AG20443 (cell line): ENCODE data around the gene DNAJC7.

ENCODE experiments used
- DNase-seq: peaks from one replicate; pipeline ENCODE4 v3.0.0; 2012; ENCODE audit warnings: low spot score, mixed read lengths

The DNAJC7 gene, protein sequence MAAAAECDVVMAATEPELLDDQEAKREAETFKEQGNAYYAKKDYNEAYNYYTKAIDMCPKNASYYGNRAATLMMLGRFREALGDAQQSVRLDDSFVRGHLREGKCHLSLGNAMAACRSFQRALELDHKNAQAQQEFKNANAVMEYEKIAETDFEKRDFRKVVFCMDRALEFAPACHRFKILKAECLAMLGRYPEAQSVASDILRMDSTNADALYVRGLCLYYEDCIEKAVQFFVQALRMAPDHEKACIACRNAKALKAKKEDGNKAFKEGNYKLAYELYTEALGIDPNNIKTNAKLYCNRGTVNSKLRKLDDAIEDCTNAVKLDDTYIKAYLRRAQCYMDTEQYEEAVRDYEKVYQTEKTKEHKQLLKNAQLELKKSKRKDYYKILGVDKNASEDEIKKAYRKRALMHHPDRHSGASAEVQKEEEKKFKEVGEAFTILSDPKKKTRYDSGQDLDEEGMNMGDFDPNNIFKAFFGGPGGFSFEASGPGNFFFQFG

DNA sequence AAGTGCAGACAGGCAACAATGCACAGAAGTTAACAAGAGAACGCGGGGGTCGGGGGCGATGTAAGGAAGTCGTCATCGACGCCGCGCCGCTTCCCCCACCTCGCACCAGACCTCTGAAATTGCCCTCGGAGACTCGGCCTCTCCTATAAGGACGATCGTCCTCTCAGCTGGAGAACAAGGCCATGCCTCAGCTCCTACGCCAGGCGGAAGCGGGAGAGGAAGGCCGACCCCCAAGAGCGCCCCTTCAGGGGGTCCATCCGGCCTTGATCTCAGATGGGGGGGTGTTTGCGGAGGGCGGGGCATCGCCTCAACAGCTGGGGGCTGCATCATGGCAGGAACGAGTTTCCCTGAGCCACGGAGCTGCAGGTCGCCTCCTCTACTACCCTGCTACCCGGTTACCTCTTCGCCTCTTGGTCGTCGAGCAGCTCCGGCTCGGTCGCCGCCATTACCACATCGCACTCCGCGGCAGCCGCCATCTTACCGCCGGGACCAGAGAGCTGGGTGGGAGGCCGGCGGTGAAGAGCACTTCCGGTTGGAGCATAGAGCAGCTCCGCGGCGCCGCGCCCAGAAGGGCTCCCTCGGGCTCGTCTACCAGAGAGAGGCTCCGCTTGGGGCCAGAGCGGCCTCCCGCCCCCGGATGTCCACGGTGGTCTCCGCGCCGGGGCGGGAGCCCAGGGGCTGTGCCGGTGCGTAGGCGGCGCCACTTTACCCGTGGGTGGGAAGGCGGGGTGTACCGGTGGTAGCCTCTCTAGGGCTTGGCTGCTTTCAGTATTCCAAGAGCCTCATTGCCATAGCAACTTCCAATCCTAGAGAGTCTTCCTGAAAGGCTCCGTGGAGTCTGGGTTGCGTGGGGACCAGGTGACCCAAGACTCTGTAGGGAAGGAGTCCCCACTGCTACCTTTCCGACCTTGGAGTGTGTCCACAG lies at the start of gene DNAJC7:
DNAJC7 (minus strand) TSS at position 499 of the 925 bp plus-strand sequence; CDS start at position 476, 23 bp downstream.
- peak; percentile 96 for DNase-seq

DNA sequence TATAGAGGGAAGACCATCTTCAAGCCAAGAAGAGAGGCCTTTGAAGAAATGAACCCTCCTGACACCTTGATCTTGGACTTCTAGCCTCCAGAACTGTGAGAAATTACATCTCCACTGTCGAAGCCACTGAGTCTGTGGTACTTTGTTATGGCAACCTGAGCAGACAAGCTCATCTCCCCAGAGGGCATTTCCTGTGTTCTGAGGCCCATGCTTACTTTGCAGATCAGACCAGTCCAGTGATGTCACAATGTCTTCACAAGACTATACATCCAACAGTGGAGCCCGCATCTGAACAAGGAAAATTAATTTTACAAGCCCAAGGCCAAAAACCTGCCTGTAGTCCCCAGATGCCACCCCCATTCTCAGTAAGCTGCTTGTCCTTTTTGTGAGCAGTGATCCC lies 48.0 kb upstream of the DNAJC7 start:
- DNase-seq: no peak

DNA sequence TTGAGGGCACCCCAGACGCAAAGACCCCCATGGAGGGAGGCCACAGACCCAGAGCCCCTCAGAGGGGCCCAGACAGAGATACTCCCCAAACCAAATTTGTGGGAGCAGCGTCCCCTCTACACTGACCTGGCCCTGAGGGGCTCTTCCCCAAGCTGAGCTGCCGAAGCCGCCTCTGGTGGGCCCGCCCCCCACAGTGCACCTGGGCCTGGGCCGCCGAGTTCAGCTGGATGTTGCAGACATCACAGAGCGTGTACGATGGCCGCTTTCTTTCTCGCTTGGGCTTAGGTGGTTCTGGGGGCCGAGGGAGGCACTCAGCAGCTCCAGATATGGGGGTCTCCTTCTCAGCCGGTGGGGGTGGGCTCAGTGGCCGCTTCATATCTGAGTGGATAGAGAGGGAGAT lies 45.4 kb upstream of the DNAJC7 start:
- DNase-seq: no peak

DNA sequence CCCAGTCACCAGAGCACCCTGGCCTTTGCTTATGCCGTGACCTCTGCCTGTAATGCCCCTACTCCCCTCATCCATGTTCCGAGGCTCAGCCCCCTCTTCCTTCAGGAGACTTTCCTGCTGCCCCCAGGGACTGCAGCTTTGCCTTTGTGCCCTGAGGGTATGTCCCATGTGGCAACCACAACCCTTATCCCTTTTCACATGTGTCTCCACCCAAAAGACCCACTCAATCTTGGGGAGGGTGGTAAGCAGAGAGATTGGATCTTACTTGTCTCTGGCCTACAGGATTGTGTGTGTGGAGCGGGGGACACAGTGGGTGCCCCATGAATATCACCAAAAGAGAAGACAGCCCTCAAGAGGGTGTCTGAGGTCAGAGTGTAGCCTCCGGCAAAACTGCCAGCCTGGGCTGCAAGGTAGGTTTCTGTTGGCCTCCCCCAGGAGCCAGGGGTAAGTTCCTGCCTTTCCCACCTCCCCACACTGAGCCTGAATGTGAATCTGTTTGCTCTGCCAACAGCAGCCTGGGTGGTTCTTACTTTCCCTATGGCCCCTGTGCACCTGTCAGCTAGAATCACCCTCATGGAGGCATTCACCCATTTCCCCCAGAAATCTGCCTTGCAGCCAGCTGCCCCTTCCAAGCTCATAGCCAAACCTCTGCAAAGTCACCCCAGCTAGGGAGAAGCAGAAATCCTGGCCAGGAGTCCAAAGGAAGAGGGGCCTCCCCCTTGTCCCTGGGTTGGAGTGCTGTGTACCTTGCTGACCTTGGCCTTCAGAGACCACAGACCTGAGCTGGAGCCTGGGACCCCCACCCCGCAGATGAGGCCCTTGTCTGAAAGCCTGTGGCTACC lies 44.6 kb upstream of the DNAJC7 start:
- DNase-seq: no peak

DNA sequence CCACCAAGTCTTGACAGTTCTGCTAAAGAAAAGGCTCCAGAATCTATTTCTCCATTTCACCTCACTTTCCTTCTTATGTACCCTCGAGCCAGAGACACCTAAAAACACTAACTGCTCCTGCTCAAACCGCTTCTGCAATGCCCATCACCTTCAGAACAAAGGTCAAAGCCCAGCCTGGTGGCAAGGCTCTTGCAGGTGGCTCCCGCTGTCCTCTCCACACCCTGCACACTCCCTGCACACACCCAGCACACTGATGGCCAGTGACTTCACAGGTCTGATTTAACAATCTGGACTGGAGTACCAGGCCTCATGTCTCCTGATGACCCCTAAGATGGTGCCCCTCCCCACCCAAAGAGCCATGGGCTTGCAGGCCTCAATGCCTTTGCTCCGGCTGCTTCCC lies 43.0 kb upstream of the DNAJC7 start:
- DNase-seq: no peak

DNA sequence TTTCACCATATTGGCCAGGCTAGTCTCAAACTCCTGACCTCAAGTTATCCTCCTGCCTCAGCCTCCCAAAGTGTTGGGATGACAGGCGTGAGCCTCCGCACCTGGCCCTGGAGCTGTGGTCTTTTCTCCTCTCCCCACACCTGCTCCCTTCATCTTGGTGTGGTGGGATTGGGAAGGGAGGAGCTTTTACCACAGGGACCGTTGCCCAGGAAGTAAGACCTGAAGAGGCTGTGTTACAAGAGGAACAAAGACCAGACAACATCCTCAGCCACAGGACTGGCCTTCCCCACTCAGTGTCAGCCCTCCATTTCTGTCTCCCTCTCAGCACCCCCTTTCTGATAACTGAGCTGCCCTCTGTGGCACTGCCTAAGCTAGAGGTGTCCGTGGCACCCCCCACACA lies 42.6 kb upstream of the DNAJC7 start:
- DNase-seq: no peak

DNA sequence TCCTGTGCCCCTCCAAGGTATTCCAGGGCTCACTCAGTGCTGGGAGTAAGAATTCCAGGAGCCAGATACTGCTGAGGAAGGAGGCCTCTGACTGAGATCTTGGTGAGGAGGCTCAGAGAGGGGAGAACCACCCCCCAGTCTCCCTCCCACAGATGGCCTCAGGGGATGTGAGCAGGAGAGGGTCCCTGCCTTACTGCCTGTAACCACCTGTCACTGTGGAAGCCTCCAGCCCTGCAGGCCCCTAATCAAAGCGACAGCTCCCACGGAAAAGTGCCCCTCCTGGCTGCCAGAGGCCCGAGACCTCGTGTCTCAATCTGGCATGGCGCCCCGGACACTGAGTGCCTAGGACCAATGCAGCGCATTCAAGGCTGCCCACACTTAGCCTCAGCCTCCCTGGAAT lies 40.8 kb upstream of the DNAJC7 start:
- no peak for DNase-seq

DNA sequence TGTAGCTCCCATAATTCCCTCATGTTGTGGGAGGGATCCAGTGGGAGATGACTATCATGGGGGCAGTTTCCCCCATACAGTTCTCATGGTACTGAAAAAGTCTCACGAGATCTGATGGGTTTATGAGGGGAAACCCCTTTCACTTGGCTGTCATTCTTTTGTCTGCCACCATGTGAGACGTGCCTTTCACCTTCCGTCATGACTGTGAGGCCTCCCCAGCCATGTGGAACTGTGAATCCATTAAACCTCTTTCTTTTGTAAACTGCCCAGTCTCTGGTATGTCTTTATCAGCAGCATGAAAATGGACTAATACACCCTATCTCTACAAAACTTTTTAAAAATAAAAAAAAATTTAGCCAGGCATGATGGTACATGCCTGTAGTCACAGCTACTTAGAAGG lies 39.4 kb upstream of the DNAJC7 start:
- no peak for DNase-seq

DNA sequence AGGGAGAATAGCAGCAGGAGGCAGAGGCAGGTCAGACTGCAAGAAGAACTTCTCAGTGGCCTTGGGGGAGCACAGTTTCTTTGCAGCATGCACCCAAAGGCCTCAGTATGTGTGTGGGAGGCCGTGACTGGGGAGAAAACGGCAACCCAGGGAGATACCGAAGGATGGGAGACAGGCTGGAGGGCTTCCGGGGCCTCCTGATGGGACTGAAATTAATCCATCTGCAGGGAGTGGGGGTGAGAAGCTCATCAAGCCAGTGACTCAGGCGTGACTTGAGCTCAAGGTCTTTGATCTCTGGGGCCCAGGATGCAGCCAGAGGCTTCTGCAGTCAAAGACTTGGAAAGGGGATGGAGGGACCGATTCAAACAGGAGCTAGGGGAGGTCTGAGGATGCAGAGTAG lies 38.3 kb upstream of the DNAJC7 start:
- DNase-seq: no peak

DNA sequence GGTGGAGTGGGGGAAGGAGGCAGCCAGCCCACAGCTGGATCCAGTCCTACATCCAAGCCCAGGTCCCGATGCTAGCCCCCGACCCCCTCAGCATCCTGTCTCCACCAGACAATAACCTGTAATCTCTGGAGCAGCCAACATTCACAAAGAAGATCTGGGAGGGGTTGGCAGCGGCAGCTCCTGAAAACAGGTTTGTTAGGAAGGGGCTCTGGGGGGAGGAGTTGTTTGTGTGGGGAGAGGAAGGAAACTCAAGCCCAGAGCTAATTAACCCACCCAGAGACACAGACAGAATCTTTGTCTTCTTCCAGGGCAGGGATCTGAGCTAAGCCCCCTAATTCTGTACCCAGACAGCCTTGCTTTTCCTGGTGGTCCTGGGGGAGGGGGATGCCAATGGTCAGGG lies 37.8 kb upstream of the DNAJC7 start:
- no peak for DNase-seq

DNA sequence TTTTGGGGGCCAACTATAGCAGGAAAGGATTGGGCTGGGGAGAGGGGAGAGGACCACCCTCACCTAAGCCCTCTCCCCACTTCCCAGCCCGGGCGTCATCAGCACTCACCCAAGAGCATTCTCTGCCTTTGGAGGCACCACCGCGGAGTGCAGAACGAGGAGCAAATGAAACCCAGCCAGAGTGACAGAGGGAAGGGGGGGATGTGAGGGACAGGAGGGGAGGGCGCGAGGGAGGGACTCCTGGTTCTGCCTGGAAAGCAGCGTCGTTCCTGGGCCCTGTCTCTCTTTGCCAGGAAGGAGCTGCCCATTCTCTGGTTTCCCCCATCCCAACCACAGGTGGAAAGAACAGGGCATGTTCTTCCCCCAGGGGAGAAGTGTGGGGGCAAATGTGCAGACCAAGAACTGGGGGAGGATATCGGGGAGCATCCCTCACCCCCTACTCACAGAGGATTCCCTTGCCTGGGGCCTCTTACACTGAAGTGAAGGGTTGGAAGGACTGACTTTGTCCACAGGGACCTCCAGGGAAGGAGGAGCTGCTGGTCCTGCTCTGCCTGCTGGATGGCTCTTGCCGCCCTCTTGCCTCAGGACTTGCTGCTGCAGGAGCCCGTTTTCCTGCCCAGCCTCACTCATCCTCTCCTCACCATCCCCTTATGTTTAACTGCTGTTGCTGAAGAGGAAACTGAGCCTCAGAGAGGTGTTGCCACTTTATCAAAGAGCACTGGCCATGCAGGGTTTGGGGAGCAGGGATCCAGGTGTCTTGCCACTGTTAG lies 36.7 kb upstream of the DNAJC7 start:
- no peak for DNase-seq

DNA sequence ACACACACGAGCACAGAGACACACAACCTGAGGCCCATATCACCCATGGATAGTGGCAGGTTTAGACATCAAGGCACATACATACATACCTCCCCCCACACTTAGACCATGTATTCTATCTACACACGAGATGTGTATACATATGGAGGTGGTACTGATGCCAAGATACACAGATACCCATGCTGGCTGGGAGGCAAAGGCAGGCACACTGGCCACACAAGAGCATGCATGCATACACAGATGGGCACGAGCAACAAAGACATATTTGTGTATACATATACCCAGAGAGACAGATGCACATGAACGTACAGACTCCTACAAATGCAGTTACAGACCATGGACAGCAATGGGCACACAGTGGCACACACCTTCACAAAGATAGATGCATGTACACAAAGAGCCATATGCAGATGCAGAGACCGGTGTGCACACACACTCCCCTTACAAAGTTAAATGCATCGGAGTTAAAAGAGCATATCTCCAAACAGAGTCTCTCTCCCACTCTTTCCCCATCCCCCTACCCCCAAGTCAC lies 35.2 kb upstream of the DNAJC7 start:
- no peak for DNase-seq

DNA sequence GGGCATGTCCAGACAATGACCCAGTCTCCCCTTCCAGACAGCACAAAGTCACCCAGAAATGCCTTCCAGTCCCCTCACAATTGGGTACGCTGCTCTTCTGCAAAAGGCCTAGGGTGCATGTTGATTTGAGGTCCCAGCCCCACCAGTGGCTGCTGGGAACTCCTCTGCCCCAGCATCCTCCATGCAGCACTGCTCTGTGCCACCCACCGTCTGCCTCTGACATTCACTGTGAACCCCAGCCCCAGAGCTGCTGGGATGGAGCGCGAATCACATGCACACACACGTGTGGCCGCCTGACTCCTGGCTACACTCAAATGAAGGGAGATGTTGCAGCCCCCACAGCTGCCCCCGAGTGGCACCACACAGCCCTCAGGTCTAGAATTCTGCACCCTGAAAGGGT lies 34.4 kb upstream of the DNAJC7 start:
- DNase-seq: no peak

DNA sequence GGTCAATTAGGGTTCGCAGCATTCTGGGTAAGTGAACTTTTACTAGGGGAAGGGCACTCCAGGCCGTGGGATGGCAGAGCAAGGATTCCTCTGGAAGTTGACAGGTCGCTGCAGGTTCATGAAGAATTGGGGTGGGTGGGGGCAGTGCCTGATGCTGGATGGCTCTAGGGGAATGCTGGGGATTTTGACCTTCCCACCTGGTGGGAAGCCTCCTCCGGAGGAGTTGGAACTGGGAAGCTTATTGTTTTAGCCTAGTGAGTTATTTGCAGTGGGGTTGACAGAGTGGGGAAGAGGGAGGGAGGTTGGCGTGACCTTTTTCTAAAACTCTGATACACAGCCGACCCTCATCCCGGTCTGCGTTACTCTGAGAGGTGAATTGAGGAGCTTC lies 33.8 kb upstream of the DNAJC7 start:
- DNase-seq: no peak

DNA sequence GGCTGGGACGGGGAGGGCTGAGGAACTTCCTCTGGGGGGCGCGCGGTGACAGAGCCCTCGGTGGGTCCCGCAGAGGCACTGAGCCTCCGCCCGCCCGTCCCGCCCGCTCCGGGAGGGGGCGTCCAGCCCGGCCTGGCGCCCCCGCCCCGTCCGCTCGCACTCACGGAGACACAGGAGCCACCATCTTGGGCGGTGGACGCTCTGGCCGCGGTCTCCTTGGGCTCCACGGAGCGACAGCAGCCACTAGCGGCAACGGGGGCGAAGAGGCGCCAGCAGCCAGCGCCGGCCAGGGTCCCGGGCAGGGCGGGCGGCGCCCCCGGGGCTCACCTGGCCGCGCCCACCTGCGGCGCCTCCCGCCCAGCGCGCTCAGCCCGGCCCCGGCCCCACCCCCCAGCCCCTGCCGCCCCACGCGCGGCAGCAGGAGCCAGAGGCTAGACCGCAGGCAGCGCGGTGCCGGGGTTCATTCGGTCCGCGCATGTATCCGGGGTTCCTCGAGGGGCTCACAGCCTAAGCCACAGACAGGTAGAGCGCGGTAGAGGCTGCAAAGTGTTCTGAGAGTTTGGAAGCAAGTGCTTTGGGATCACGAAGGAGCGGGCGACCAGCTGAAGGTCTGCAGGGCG lies 33.3 kb upstream of the DNAJC7 start, which contains the start of gene C17orf113:
C17orf113 (minus strand) TSS at position 209 of the 620 bp plus-strand sequence. CDS start 7,225 bp downstream, outside the sequence.
- DNase-seq: peak; percentile 80

DNA sequence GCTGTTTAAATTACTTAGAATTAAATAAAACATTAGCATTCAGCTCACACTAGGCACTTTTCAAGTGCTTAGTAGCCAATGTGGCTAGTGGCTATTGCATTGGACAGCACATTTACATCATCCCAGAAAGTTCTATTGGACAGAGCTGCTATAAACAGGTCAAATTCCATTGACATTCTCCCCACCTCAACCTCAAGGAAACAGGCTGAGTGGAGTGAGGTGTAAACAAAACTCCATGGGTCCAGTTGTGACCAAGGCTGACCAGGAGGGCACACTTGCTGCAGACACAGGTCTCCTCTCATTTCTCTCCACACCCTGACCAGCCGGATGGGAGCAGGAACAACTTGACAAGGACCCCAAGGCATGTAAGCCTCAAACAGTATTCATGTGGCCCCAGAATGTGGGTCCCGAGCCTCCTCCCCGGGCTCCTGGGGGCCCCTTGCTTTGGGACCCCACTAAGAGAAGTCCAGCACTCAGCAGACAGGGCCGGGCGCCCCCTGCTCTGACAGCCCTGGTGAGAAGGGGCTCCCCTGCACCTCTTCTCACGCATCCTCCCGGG lies 32.7 kb upstream of the DNAJC7 start:
- DNase-seq: no peak

DNA sequence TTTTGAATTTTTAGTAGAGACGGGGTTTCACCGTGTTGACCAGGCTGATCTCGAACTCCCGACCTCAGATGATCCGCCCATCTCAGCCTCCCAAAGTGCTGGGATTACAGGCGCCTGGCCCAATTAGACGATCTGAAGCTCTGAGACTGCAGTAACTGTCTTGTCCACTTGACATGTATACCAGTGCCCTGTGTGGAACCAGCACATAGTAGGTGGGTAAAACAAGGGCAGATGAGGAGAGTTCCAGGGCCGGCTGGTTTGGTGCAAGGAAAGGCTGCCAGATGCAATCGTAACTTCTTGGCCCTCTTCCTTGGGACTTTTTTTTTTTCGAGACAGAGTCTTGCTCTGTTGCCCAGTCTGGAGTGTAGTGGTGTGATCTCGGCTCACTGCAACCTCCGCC lies 30.1 kb upstream of the DNAJC7 start:
- no peak for DNase-seq

DNA sequence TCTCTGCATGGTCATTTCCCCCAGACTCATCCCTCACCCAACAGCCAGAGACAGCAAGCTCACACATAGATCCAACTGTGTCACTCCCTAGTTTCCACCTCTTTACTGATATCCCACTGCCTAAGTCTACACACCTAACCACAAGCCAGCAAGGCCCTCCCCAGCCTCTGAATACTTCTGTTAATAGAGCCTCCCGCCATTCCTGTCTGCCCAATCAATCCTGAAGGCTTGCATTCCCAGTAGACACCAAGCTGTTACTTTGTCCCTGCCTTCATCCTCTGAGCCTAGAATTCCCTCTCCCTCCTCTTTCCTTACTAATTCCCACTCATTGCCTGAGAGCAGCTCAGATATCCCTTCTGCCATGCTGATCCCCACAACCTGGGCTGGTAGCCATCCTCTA lies 28.5 kb upstream of the DNAJC7 start:
- no peak for DNase-seq

DNA sequence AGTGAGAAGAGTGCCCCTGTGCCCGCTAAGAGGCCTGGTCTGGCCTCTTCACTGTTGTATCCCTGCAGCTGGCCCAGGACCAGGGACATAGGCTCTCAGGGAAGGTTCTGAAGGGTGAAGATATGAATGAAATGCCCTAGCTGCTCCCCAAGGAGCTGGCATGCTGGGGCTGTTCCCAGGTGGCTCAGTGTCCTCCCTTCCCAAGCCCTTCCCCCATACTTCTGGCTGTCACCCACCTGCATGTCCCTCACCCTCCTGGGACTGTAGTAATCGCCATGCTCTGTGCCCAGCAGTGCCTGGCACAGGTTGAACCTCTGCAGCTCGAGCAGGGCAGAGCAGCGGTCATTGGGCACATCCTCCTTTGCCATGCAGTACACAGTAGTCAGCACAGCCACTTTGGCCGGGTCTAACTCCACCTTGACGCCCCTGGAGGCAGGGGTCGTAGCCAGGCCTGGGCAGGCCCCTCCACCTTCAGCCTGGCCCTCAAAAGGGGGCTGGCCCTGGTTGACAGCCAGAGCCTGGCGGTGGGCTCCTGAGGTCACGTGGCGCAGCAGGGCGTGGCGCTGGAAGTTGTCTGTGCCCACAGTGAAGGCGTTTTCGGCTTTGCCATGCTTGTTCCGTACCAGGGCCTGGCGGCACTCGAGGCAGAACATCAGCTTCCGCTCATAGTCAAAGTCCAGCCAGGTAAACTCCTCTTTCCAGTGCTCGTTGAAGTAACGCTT lies 25.5 kb upstream of the DNAJC7 start:
- no peak for DNase-seq
